H1 (cell line): Measurements from ENCODE around the gene METTL14. TPM values are rescaled to one million over a fixed set of nuclear protein-coding genes. Genes with fewer than 3 reads are reported as not detected.

Source experiments
- ASH2L ChIP-seq: fragments of 200-600, 300-600 bp; sonication (generic); IDR thresholded peaks from one replicate; pipeline ENCODE4 v1.7.1; 2017; ENCODE audit warnings: low read length
- CHD7 ChIP-seq: fragments of 300-600 bp; sonication (generic); IDR thresholded peaks from 2 replicates; pipeline ENCODE4 v1.7.1; 2012; ENCODE audit warnings: low read length, moderate library complexity, mild to moderate bottlenecking, inconsistent platforms; ENCODE audit not compliant: insufficient replicate concordance
- CREB1 ChIP-seq: IDR thresholded peaks from 2 replicates; pipeline ENCODE4 v1.6.1; 2012; ENCODE audit warnings: inconsistent platforms
- KDM5A ChIP-seq: fragments of 200-600 bp; IDR thresholded peaks from 2 replicates; pipeline ENCODE4 v1.7.1; 2012; ENCODE audit warnings: mild to moderate bottlenecking, low read length, inconsistent platforms, mixed read lengths
- POLR2AphosphoS5 ChIP-seq: IDR thresholded peaks from 2 replicates; pipeline ENCODE4 v1.6.1; 2011; ENCODE audit warnings: low read depth, low read length
- RAD21 ChIP-seq, 2 experiments: IDR thresholded peaks in 1 of 2; conservative IDR thresholded peaks in 1 of 2; 2 replicates each; pipeline ENCODE4 v1.6.1; 2011; ENCODE audit warnings: low read depth in 2 of 2, low read length in 2 of 2, improper control_type of control experiment in 1 of 2, inconsistent platforms in 1 of 2, mild to moderate bottlenecking in 1 of 2, moderate library complexity in 1 of 2
- SAP30 ChIP-seq: fragments of 300-600 bp; sonication (generic); IDR thresholded peaks from 2 replicates; pipeline ENCODE4 v1.7.1; 2012; ENCODE audit warnings: low read length, moderate library complexity, mild to moderate bottlenecking, inconsistent platforms; ENCODE audit not compliant: insufficient read depth, insufficient replicate concordance
- SIX5 ChIP-seq: IDR thresholded peaks from 2 replicates; pipeline ENCODE4 v1.6.1; 2011; ENCODE audit warnings: mild to moderate bottlenecking, low read depth, low read length
- USF2 ChIP-seq: IDR thresholded peaks from 2 replicates; pipeline ENCODE4 v1.6.1; 2011; ENCODE audit warnings: low read length, improper control_type of control experiment
- YY1 ChIP-seq: IDR thresholded peaks from 2 replicates; pipeline ENCODE4 v1.6.1; 2011; ENCODE audit warnings: low read depth, mild to moderate bottlenecking, low read length
- polyA plus RNA-seq, 7 experiments: library from polyadenylated mRNA; depleted of rRNA in 3 of 7; stranded (reverse) in 5 of 7; unstranded in 2 of 7; fragments of >200 nt in 5 of 7; fragments of 200-250 nt in 2 of 7; gene quantifications; 1 replicate in 5 of 7; 2 replicates in 1 of 7; 4 replicates in 1 of 7; pipeline versions ENCODE4 v1.2.1 to v1.2.3, GENCODE V29; 2011 to 2013; ENCODE audit warnings: missing spikeins in 2 of 7, mixed read lengths in 2 of 7
- total RNA-seq: library from RNA; stranded (reverse); fragmentation: NEBNext Ultra II Directional; extraction: Animal tissue kit (Norgen Biotek cat#: 25700); gene quantifications from 2 replicates; pipeline ENCODE4 v1.2.1, GENCODE V29; 2021

The METTL14 gene
- total and polyA plus RNA-seq, 2 of the 8 experiments (the other 6 are each of a cell fraction or from before 2014, with no cell fraction given) = 8.8 to 57.3 TPM

GRCh38 chr4:118762155-118762554 lies 77.0 kb downstream of the METTL14 start (continued):
- no peak for TF ChIP-seq CHD7
- no peak for TF ChIP-seq KDM5A
- no peak for TF ChIP-seq RAD21 (IDR thresholded peaks at IDR 0.05 in 1 of 2, conservative IDR thresholded peaks at IDR 0.05 in 1 of 2; ENCODE audit: low read depth in 2 of 2, low read length in 2 of 2)
- TF ChIP-seq YY1 = no peak
- TF ChIP-seq USF2 = no peak
- no peak for TF ChIP-seq POLR2AphosphoS5
- no peak for TF ChIP-seq SAP30
- no peak for TF ChIP-seq SIX5
- TF ChIP-seq CREB1 = no peak
- TF ChIP-seq ASH2L = no peak
- TF ChIP-seq, all 59 proteins: peak for 0
